GM10847 (cell line): ENCODE measurements around the gene RAI1.
A peak's percentile ranks its signal among the peaks of the same experiment; 100 is the strongest.

Experiments
- POLR2A ChIP-seq: IDR thresholded peaks from 2 replicates; pipeline ENCODE4 v1.6.1; 2011; ENCODE audit not compliant: insufficient read length; ENCODE audit errors: extremely low read depth

RAI1 gene

DNA sequence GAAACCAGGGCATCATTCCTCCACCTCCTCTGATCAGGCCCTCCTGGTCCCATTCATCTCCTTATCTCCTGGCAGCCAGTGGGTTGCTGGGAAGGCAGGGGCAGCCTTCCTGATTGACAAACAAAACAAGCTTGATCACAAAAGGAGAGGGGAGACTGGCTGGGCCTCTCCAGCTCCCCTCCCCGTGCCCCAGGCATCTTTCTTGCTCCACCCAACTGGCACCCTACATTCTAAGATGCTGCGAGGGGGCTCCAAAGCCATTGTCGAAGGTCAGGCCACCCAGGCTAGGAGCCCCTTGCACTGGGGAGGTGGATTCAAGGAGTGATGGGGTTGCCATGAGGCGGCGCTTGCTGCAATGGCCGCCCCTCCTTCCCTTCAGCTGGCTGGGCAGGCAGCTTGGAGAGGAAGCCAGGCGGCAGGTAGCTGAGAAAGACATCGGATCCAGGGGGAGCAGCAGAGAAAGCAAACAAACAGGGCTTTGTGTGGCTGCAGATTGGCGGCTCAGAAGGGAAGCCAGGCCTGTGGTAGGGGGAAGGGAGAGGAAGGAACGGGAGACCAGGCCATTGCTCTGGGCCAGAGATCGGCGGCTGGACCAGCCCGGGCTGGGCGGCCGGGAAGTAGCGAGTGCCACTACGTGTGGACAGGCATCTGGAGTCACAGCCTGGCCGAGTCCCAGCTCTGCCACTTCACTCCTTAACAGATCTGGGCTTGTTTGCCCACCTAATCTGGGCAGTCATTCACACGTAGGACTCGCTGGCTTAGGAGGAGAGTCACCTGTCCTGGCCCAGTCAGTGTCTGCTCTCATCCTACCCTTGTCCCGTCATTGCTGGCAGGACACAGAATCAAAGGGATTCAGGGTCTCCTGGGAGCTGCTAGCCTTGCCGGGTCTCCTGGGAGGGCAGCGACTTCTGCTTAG, 12.3 kb downstream of the RAI1 start:
- no peak for TF ChIP-seq POLR2A

DNA sequence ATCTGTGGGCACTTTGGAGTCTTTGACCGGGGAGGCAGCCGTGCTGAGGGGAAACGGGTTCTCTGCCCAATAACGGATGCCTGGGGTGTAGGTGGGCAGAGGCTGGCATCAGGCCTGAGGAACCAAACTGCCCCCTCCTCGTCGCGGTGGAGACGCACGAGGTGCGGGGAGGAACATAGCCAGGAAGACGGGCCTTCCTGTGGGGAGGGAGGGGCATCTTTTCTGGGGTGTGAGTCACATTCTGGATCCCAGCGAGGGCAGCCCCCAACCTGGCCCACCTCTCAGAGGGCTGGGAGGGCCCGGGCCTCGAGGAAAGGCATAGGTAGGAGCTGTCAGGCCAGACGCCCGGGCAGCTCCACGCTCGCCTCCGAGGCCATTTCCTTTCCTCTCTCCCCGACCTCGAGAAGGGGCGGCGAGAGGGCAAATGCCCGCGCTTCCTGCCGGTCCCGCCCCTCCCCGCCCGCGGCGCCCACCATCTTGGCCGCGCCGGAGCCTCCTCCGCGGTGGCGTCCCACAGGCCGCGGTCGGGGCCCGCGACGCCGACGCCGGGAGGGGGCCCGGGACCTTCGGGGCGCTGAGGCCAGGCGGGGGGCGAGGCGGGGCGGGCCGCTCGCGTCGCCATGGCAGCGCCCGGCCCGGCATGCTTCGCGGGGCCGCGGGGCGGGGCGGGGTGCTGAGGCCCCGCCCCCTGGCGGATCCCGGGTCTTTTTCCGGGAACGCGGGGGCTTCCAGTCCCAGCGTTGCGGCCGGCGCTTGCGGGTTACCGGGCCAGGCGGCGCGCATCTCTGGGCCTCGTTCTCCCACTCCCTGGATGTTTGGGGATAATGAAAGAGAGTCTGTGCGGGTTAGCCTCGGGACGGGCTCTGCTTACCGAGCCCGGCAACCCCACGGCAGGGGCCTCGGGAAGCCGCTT, 13.2 kb downstream of the RAI1 start:
- peak; percentile 27 for TF ChIP-seq POLR2A

DNA sequence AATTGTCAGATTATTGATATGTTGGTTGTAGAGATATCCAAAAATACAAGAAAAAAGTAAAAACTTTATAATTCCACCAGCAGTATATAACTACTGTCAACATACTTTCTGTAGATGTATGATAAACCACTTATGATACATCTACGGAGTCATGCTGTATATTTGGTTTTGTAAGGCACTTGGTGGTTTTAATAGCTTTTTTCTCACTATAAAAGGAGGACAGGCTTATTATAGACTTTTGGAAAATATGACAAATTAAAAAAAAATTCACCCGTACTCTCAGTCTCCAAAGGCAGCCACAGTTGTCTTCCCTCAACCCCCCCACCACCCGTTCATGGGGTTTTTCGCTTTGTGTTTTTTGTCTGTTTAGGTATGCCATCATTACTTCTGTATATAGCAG, 14.8 kb downstream of the RAI1 start:
- no peak for TF ChIP-seq POLR2A

DNA sequence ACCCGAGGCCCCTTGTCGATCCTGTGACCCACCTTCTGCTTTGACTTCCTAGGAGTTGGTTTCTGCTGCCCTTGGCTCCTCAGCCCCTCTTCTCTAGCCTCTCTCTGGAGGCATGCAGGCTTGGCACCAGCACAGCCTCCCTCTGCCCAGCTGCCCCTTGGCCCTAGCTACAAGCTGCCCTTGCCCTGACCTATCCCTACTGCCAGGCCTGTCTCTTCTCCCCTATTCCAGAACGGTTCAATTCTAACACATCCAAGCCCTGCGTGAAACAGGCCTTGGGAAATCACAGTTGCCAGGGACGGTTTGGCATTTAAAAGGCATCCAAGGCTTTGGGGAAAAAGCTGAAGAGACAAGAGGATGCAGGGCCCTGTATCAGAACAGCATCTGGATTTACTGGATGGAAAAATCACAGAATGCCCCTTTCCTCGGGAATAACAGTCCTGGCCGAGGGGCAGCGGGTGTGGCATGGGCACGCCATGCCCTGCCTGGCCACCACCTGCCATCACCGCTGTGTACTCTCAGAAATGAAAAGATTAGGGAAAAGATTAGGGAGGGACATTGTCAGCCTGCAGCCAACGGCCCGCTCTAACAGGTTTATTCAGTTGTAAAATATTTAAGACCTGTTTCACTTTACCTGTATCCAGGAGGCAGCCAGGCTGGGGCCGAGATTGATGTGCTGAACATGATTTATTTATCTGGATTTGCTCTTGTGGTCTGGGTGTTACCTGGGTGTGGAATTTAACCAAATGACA, 15.8 kb downstream of the RAI1 start:
- TF ChIP-seq POLR2A = no peak

DNA sequence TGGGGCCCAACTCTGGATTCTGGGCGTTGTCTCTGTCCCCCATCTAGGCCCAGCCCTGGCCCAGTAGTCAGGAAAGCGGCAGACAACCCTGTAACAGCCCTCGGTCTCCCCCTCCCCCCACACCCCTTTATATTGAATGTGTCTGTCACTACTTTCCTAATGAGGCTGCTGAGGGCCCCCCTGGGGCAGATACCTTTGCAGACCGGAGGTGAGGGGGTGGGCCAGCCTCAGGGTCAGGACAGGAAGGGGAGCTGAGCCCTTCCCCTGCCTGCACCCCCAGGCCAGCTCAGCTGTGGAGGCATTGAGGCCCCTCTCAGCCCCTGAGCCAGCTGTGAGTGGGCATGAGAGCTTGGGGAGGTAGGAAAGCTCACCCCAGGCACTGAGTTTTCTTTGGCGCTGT, 17.1 kb downstream of the RAI1 start:
- TF ChIP-seq POLR2A = no peak

DNA sequence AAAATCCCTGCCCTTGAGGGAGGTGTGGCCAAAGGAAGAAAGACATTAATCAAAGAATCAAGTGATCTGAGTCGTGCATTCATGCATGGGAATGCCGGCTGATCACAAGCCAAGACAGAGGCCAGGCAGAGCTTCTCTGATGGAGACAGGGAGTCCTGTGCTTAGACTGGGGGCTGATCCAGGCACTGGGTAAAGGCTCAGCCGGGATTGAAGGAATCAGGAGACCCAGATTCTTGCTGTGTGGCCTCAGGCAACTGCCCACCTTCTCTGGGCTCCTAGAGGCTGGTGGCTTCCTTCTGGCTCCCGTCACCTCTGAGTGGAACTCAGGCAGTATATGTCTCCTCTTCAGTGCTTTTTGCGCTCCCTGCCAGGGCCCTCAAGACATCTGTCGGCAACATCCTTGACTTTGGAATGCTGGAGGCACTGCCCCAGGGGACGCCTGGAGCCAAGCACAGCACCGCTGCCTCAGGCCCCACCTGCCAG, 17.7 kb downstream of the RAI1 start:
- TF ChIP-seq POLR2A = no peak

DNA sequence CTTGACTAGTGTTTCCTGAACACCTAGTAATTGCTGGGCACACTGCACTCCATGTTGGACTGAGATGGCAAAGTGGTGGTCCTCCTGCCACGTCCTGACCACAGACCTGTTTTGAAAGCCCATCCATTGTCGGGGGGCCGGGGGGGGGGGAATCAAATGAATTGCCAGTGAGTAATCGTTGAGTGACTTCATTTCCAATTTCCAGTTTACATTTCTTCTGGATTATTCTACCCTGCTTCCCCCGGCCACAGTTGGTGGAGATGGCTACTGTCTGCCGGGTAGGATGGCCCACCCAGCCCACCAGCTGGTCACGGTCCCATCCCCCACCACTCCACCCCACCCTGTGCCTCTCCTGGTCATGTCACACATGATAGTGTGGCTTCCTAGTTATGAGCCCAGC, 18.2 kb downstream of the RAI1 start:
- TF ChIP-seq POLR2A = no peak

DNA sequence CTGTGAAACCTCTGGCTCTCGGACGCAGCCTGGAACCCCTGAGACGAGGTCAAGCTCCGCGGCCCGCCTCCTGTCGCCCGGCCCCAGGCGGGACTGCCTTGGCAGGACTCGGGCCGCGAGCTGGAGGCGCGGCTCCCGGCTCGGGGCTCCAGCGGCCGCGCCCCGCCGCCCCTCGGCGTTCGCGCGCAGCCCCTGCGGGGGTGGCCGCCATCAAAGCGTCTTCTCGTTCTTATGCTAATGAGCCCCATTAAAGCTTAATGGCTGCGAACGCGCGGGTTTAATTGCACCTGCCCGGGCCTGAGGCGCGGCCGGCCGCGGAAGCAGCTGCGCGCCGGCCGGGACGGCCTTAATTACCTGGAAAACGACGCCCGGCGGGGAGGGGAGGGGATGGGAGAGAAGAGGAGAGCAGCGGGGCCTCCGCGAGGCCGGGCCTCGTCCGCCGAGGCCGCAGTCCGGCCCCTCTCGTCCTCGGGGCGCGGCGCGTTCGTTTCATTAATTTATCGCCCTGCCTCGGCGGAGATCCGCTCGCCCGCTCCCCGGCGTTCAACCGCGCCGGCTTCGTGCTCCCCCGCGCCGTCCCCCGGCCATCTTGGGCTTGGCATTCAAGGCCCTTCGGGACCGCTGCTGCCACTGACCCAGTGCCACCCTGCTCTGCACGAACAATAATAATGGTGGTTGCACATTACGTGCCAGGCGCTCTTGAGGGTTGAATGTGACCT, 19.2 kb downstream of the RAI1 start:
- no peak for TF ChIP-seq POLR2A

DNA sequence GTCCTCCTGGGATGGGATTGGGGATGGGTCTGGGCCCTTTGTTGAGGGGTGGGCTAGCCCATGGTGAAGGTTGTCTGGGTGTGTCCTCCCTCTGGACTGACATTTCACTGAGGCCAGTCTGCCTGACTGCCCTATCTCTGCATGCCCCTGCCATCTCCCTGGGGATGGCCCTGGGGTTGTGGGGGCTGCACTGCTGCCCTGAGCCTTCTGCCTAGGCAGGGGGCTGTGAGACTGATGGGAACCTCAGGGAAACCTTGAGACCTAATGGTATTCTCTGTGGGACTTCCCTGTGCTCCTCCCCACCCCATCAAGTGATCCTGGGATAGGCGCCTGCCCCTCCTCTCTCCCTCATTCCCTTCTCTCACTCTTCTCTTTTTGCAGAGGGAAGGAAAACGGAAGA, 19.9 kb downstream of the RAI1 start:
- TF ChIP-seq POLR2A = no peak

DNA sequence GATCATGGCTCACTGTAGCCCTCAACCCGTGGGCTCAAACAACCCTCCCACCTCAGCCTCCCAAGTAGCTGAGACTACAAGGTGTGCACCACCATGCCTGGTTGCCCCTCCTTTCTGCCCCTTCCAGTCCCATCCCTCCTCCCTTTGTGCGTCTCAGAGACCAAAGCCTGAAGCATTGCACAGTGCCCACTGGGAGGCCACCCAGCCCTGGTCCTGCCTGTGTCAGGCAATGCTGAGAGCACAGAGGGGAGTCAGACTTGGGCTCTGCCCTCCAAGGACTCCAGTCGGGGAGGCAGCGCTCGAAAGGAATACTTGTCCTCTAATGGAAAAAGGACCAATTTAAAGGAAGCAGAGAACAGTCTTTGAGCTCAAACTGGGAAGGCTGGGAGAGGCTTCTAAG, 20.4 kb downstream of the RAI1 start:
- TF ChIP-seq POLR2A = no peak

DNA sequence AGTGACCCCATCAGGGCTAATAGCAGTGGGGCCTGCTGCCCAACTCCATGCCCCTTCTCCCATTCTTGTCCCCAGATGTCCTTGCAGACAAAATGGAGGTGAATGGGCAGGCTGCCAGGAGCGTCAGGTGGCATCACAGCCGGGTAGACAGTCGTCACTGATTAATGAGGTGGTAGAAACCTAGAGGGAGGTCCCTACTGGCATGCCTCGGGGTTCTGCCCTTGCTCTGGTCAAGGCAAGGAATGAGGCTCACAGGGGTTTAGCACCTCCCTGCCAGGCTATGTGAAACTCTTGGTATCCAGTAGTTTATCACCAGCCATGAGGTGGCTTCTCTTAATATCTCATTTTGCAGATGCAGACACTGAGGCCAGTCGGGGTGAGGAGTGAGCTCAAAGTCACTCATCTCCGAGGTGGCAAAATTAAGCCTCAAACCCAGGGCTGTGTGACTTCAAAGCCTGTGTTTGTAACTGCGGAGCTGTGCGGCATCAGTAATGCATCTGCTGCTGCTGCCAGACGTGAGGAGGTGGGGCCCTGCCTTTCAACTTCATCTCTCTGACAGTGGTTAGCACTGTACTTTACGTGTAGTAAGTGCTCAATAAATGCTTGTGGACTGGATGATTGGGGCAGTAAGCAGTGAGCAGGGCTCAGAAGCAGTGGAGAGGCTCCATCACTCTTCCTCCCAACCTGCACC, 21.3 kb downstream of the RAI1 start:
- no peak for TF ChIP-seq POLR2A

DNA sequence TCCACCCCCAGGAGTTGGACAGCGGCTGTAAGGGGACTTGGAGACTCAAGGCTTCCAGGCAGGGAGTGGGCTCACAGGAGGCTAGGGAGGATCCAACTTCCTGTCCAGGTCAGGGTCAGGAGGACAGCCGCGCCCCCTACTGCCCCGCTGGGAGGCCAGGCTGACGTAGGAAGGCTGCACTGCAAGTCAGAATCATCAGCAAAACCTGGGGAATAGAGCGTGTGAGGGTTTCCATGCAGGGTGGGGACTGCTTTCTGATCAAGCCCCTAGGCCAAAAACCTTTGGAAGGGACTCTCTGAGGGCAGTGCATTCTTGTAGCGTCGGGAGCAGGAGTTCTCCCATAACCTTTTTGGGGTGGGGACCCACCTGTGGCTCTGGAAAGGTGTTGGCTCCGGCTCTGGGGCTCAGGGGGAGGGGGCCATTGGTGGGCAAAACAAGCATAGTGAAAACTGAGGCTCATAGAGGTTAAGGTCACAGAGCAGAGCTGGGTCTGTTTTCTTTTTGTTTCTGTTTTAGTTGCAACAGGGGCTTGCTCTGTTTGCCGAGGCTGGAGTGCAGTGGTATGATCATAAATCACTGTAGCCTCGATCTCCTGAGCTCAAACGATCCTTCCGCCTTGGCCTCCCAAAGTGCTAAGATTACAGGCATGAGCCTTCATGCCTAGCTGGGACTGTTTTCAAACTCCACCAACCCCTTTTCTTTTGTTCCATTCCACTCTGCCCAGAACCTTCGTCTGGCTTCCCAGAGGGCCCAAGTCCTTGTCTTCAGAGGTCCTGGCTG, 22.1 kb downstream of the RAI1 start:
- TF ChIP-seq POLR2A = no peak

DNA sequence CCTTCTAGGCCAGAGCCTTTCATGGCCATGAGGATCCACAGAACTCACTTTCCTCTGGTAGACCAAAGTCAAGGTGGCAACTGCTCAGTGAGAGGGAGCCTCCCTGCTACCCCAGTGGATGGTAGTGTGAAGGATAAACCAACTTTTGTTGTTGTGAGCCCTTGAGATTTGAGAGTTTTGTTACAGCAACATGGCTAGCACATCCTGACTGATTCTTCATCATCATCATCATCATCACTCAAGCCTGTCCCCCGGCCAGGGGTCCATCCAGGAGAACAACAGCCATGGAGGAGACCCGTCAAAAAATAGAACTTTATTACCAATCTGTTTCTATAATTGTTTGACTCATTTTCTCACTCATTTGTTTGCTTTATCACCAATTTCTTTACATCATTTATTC, 23.7 kb downstream of the RAI1 start:
- no peak for TF ChIP-seq POLR2A
